Fibroblast of skin of right biceps (primary cell): ENCODE results near the gene ABHD16A.
"Not testable (repeated sequence)": the region's sequence is repeated elsewhere in the genome, so short reads cannot be mapped to it uniquely, and the experiment has no call there.

Source experiments
- DNase-seq: peaks from one replicate; pipeline ENCODE4 v3.0.0-alpha.2; 2013

Gene ABHD16A

DNA sequence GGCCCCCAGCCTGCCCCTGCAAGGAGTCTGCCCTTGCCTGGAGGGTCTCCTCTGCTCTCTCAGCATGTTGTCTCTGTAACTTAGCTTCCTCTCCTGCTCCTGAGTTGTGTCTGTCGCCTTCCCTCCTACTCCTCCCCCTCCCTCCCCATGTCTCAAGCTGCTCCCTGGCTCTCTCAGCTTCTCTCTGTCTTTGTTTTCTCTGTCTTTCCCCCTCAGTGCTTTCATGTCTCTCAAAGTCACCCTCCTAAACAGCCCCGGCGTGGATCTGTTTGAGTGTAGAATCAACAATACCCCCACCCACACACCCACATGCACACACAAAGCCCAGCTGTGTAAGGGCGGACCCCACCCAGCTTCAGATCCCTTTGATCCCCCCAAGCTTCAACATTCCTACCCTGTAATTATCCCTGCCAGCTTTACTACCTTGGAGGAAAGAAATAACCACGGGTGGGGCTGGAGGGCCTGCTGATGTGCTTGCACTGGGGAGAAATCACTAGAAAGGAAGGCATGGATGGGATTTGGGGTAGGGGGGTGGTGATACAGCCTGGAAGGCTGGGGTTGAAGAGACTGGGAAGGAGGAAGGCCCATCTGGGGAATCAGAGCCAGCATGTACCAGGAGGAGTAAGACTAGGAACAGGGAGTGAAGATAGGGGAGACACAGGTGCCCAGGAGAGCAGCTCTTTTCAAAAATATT is 11.0 kb upstream of the ABHD16A start:
- no peak for DNase-seq

DNA sequence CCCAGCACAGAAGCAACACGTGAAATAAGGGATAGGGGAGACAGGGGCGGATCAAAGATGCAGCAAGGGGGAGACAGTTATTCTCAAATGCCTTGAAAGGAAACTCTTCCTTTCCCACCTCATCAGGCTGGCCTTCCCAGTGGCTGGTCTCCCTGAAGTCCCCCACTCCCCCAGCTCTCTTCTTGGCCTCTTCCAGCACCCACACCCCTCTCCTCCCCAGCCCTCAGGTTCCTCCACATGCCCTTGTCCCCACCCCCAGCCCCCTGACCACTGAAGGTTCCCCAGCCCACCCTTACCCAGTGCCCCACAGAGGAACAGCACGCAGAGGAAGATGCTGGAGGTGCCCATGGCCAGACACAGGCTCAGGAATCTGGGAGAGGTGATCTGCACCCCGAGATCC is 10.3 kb upstream of the ABHD16A start:
- DNase-seq, result no peak

DNA sequence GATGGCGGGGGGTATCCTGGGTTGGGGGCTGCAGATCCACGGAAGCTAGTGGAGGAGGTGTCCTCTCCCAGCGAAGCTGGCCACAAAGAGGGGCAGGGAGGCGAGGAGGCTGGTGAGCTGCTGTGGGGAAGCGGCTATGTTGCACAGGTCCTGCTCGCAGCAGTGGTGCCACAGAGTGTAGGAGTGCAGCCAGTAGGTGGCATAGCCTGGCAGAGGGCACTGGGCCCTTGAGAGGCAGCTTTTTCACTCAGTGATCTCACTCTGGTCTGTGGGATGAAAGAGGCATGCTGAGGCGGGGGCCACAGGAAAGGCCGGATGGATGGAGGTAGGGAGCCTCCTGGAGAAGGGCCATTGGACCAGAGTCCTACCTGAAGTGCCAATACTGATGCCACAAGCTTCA is 9.2 kb upstream of the ABHD16A start:
- no peak for DNase-seq

DNA sequence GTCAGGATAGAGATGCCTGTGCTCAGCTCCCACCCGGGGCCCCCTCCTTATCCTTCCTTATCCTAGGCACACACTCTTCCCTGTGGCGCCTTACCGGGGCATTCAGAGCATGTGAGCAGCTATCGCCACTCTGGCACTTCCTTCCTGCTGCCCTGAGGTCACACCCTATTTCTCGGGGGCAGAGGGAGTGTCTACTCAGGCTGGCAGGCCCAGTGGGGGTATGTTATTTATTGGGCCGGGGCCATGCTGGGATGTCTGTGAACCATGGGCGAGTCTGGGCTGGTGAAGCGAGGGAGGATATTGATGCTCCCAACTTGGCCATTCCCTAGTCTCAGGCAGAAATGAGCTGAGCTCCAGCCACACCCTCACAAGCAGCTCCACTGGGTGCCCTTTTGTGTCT is 8.1 kb upstream of the ABHD16A start:
- no peak for DNase-seq

DNA sequence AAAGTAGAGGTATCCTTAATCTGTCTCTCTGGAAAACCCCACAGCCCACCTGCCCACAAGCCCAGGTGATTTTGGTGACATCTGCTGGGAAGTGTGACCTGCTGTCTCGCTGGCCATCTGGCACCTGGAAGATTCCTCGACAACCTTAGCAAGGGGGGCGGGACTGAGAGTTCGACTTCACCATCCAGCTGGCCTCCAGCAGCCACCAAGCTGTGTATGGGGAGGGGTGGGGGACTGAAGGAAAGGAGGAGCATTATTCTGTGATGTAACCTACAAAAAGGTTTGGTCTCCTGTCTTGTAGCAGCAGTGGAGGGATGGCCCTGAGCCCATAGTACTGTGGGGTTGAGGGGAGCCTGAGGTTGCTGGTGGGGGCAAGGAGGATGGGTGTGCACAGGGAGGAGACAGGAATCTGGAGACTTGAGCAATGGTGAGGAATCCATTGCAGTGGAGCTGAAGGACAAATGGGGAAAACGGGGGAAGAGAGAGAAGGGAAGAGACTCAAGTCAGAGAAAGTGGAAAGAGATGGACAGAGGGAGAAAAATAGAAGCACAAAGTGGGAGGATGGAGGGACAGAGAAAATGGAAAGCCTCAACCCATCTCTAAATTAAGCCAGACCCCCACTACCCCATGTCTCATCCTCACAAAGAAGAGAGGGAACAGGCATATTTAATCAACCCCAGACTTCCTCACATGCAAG is 7.5 kb upstream of the ABHD16A start:
- no peak for DNase-seq

DNA sequence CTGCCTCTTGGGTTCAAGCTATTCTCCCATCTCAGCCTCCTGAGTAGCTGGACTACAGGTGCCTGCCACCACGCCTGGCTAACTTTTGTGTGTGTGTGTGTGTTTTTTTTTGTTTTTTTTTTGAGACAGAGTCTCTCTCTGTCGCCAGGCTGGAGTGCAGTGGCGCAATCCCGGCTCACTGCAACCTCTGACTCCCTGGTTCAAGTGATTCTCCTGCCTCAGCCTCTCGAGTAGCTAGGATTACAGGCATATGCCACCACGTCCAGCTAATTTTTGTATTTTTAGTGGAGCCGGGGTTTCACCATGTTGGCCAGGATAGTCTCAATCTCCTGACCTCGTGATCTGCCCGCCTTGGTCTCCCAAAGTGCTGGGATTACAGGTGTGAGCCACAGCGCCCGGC is 6.0 kb upstream of the ABHD16A start:
- not testable (repeated sequence) for DNase-seq

DNA sequence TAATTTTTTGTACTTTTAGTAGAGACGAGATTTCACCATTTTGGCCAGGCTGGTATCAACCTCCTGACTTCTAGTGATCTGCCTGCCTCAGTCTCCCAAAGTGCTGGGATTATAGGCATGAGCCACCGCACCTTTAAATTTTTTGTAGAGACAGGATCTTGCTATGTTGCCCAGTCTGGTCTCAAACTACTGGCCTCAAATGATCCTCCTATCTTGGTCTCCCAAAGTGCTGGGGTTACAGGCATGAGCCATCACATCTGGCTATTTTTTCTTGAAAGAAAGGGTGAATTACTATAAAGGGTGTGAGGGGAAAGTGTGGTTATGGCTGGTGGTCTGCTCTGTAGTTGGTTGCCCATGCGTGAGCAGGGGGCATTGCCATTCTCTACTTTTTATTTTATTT is 5.1 kb upstream of the ABHD16A start:
- no peak for DNase-seq

DNA sequence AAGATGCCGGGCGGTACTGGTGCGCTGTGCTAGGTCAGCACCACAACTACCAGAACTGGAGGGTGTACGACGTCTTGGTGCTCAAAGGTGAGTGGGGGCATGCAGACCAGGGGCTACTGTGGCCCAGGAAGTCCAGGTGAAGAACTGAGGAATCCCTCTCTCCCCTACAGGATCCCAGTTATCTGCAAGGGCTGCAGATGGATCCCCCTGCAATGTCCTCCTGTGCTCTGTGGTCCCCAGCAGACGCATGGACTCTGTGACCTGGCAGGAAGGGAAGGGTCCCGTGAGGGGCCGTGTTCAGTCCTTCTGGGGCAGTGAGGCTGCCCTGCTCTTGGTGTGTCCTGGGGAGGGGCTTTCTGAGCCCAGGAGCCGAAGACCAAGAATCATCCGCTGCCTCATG is 4.6 kb upstream of the ABHD16A start:
- no peak for DNase-seq

DNA sequence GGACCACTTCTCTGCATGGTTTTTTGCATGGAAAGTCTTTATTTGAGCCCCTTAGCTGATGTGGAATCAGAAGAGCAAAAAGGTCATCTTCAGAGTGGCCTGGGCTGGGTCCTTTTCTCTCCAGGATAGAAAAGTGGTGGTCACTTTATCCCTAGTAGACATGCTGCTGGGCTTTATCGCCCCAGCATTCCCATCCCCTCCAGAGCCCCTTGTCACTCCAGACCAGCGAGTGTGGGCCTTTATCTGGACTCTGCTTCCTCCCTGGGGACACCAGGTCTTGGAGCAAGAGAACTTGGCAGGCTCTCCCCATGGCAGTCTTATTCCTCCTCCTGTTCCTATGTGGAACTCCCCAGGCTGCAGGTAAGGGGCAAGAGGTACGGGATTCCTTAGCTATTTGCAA is 3.5 kb upstream of the ABHD16A start, which contains the start of gene LY6G6F:
Gene LY6G6F (plus strand): TSS at position 268 of the 400 bp plus-strand sequence. CDS start 41 bp downstream, at position 309.
- DNase-seq, result no peak

DNA sequence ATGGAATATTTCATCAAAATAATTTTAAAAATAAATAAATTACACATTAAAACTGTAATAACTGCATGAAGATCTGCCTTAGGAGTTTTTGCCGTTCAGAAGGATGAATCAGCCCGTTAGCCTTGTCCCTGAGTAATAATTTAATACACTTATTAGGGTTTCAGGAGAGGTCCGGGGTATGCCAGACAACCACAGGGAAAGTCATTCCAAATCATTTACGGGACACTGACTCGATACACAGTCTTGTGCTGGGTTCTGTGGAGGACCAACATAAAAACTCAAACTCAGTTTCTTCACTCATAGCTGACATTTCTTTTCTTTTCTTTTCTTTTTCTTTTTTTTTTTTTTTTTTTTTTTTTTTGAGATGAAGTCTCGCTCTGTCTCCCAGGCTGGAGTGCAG is 2.8 kb upstream of the ABHD16A start:
- DNase-seq, result no peak

DNA sequence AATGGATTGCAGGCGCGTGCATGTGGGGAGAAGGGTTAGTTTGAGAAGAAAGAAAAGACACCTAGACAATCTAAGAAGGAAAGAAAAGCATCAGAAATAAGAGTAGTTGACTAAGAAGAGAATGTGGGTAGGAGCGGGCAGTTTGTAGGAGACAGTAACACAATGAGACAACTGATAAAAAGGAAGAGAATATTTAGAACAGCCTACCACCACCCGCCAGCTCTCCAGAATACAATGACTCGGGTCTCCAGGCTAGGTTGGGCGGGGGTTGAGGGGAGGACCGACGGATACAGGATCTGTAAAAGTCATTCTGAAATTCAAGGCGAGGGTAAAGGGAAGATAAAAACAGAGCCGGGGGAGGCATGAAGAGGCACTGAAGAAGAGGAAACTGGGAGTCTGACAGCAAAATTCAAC is 712 bp downstream of the ABHD16A start:
- no peak for DNase-seq

DNA sequence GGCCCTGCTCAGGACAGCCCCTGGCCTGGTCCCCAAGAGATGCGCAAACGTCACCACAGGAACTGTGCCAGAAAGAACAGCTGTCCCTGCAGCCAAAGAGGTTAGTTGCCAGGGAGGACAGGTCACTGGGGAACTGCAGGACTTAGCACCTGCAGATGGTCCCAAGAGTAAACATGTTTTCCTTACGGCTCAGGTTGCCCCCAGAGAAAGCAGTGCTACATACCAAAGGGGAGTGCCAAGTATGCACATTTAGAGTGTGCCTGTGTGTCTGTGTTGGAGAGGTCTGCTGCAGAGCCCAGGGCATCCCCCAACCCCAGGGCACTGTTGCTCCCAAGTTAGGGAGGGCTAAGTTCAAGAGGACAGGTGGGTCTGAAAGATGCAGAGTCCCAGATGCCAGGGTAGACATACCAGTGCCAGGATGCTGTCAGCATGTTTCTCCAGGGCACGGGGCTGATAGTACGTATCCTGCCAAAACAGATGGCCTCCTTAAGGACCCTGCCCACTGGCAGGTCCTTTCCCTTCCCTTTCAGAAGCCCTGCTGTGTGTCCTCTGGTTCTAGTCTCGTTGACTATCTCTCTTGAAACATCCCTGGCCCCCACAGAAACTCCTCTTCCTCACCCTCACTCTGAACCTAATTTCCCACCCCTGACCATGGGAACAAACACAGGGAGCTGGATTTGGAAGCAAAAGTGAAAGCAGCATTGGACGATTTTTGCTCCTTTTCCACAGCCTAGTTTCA is 1.3 kb downstream of the ABHD16A start:
- no peak for DNase-seq

DNA sequence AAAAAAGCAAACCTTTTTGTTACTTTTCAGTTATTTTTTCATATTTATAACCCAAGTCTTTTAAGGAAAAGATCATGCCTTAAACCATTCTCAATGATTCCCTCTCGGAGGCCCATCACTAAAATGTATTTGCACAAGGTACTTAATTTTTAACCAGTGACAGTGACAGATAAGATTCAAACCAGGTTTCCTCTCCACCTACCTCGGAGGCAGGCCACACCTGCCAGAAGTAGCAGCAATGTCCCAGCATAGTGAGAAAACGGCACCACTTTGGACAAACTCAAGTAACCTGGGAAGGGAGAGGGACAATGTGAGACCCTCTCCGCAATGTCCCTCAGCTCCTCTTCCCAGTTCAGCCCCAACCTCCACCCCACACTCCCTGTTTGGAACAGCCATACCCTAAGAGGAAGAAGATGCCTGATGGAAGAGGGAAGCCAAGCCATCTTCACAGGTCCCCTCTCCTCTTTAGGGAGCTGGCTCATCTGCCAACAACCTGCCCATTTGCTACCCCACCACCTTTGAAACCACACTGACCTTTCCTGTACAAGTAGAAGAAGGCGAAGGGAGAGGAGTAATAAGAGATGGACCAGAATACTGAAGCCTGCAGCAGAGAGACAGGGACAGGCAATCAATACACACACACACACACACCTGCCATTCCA is 2.3 kb downstream of the ABHD16A start:
- no peak for DNase-seq

DNA sequence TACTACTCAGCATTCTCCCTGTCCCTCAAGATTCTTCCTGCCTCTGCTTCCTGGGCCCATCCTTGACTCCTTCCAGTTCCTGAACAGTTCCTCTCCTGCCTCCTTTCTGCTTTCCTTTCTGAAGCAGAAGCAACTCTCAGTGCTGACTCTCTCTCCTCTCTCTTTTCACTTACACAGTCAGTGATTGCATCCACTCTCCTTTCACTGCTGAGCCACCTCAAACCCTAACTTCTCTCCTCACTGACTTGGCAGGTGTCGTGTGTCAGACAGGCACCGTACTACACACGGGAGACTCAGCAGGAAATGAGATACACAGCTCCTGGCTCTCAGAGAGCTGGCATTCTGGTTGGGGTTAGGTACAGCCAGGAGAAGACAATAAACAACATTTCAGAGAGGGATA is 5.6 kb downstream of the ABHD16A start:
- DNase-seq, result no peak

DNA sequence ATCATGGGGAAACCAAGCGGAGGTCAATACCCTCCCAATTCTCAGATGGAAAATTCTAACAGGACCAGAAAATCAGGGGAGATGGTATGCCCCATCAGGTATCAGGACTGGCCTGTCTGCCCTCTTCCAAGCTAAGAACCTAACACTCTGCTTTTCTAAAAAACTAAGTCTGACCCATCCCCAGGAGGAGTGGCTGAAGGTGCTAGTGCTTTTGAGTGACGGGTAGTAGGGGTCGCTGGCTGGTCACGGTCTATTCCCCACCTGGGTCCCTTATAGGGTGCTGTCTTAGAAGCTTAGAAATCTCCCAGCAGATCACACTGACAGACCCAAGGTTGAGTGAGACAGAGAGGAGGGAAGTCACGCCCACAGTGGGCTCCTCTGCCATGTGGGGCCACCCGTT is 9.6 kb downstream of the ABHD16A start:
- no peak for DNase-seq

DNA sequence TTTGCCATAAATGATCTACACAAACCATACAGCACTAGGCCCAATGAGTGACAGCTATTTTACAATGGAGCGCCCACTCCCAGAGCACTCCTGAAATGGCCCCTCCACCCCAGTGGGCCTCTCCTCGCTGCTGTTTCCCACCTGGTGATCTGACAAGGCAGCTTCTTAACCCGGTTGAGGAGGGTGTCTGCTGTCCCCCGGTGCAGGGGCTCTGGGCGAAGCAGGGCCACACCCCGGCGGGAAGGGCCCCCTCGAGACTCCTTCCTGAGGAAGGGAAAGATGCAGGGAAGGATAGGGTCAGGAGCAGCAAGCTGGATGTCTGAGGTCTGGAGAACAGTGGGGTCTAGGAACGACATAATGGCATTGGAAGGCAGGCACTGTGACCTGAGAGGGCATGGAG is 10.2 kb downstream of the ABHD16A start:
- DNase-seq, result no peak

DNA sequence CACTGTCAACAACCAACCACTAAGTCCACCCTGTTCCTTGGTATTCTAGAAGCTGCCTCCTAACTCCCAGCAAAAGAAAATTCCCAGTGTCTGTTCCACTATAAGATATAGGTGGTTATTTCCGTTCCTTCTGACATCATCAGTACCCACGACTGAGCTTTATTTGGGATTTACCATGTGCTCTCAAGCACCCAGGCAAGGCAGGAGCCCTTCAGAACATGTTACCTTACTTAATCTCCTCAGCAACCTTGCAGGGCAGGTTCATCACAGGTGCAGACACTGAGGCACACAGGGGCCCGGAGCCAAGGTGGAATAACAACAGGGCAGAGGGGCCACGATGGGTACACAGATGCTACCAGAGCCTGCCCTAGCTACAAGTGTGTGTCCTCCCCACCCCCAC is 10.8 kb downstream of the ABHD16A start:
- DNase-seq, result no peak

DNA sequence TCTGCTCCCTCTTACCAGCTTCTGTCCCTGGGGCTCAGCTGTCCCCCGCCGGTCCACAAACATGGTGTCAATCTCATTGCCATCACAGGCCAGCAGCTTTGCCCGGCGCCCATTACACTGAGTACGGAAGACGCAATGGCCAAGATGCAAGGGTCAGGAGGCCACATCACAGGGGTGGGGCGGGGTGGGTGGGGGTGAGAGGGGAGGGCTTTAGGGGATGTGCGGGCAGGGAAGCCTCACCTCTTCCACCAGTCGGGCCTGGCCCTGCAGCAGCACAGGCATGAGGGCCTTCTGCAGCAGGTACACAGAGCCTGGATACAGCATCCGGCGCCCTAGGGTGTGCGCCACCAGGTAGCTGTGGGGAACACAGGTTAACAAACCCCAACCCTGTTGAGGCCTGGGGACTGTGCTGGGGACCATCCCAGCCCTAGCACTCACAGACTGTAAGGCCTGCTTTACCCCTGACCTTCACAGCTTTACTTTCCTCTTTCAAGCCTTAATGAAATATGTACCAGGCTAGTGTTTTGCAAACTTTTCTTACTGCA is 11.5 kb downstream of the ABHD16A start:
- DNase-seq, result no peak

DNA sequence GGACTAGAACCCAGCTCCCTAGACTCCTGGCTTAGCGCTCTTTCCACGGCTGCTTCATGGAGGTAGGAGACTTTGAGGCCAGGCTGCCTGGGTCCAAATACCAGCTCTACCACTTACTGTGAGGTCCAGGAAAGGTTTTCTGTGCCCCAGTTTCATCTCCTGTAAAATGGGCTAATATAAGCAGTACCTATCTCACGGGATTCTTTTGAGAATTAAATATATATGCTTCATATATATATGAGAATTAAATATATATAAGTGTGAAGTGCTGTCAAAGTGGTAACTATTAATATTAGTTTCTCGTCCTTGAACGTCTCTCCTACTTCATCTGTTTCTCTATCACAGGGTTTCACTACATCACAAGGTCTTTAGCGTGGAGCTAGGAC is 12.1 kb downstream of the ABHD16A start:
- no peak for DNase-seq

DNA sequence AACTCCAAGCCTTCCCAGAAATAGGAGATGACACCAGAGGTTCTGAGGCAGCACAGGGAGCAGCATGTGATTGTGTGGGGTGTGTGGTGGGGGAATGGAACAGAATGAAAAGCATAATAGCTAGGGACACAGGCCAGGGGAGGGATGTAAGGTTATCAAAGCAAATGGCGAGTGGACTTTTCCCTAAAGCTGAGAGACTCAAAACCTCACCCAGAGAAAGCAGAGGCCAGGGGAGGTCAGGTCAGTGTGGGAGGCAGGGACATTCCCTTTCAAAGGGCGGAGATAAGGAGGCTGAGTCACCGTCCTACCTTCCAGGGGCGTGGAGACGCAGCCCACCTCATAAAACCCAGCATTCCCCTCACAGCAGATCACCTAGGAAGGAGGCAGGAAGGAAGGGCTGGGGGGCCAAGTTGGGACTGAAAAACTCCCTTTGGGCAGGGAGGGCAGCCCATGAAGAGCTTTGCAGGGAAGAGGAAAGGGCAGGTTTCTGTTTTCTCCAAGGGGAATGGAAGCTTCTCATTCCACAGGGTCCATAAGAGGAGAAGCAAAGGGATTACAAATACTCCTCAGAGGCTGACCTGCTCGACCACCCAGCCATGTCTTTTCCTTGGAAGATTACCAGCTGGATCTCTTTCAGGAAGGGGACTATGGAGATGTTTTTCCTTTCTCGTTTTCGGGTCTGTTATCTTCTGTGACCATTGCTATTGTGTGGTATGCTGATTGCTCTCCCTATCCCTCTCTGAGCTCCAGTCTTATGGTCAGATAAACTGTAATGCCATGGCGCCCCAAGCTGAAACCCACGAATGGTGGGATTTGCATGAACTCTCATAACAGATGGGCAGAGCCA is 12.7 kb downstream of the ABHD16A start:
- no peak for DNase-seq

DNA sequence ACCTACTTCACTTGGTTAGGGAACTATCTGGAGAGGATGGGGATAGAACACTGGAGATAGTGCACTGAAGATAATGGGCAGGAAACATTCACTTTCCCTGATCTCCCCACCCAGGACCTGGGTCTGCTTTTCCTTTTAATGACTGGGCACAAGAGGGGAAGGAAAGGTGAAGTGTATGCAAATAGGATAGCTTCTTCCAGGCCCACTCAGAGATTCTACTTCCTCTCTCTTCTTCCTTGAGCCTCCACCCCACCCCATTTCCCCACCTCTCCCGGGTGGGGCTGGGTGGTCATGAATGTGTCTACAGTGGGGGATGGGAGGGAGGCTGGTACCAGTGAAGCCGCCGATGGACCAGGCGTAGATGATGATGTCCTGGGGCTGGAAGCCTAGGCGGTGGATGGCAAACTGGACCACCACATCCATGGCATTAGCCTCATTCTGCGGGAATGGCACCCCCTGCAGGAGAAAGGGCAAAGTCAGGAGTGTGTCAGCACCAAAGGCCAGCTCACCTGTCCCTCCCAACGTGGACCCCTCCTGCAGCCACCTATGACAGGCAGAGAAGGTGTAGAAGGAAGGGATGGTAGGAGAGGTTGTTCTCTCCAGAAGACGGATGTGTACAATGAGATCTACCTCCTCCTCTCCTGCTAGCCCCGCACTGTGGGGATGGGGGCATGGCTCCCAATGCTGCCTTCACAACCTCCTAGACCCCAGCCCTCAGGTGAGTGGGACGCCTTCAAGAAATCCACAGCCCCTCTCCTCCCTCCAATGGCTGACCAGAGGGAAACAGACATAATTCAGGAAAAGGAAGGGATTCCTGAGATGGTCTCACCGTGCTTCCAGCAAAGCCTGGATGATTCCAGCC is 13.6 kb downstream of the ABHD16A start:
- DNase-seq, result no peak
